ENCODE results near the gene HPCAL4.

HPCAL4 gene

DNA sequence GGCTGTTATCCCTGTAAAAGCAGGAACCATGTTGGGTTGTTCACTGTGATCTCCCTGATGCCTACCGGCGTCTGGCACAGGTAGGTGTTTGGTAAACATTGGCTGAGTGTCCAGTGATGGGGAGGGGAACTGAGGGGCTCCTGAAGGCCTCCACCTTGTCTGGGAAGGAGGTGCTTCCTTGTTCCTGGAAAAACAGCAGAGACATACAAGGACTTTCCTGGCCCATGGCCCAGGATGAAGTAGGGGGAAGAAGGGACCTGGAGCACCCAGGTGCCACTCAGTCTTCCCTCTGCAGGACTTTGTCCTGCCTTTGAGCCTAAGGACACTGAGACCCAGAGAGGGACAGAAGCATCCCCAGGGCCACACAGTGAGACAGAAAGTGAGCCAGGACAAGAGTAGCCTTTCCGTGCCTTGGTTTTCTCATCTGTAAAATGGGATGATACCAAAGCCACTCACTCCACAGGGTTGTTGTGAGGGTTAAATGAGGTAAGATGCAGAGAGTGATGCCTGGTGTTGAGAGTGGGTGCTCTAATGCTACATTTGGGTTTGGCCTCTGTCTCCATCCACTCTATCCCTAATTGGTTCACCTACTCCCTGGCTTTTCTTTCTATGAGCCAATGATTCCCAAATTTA, 45.7 kb downstream of the HPCAL4 start:
- Histone ChIP-seq H3K36me3 (ENCODE audit: low read depth) (no peaks in the 10 kb centered on the region), H3K4me3 (ENCODE audit: severe bottlenecking) (no peak overlapping the region), H3K4me1 (ENCODE audit: insufficient read depth, poor library complexity, severe bottlenecking) (no peaks in the 10 kb centered on the region), H3K9me3 (ENCODE audit: severe bottlenecking) (no peaks in the 10 kb centered on the region), H3K27me3 (ENCODE audit: insufficient read depth, poor library complexity, severe bottlenecking) (no peaks in the 10 kb centered on the region), H3K27ac (ENCODE audit: poor library complexity, severe bottlenecking) (no peak overlapping the region)
- TF ChIP-seq, protein P1, sequence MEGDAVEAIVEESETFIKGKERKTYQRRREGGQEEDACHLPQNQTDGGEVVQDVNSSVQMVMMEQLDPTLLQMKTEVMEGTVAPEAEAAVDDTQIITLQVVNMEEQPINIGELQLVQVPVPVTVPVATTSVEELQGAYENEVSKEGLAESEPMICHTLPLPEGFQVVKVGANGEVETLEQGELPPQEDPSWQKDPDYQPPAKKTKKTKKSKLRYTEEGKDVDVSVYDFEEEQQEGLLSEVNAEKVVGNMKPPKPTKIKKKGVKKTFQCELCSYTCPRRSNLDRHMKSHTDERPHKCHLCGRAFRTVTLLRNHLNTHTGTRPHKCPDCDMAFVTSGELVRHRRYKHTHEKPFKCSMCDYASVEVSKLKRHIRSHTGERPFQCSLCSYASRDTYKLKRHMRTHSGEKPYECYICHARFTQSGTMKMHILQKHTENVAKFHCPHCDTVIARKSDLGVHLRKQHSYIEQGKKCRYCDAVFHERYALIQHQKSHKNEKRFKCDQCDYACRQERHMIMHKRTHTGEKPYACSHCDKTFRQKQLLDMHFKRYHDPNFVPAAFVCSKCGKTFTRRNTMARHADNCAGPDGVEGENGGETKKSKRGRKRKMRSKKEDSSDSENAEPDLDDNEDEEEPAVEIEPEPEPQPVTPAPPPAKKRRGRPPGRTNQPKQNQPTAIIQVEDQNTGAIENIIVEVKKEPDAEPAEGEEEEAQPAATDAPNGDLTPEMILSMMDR (IDR thresholded peaks at IDR 0.05; ENCODE audit: poor library complexity, severe bottlenecking), result no peak
- DNase-seq (ENCODE audit: low spot score) (no peak), ATAC-seq (ENCODE audit: low read depth) (0 out of 3 replicates have a peak, but pooled peaks have one; percentile 13)

DNA sequence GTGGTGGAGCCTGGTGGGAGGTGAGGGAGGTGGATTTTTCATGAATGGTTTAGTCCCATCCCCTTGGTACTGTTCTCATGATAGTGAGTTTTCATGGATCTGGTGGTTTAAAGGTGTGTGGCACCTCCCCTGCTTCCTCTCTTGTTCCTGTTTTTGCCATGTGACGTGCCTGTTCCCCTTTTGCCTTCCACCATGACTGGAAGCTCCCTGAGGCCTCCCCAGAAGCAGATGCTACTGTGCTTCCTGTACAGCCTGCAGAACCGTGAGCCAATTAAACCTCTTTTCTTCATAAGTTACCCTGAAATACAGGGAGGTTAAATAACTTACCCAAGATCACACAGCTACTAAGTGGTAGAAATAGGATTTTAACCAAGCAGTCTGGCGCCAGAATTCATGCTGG, 47.5 kb downstream of the HPCAL4 start:
- DNase-seq (ENCODE audit: low spot score) (no peak), ATAC-seq (ENCODE audit: low read depth) (no peak)
- H3K36me3 ChIP-seq (ENCODE audit: low read depth), result no peaks in the 10 kb centered on the region
- H3K27me3 ChIP-seq (ENCODE audit: insufficient read depth, poor library complexity, severe bottlenecking), result no peaks in the 10 kb centered on the region
- TF ChIP-seq, protein P1 (IDR thresholded peaks at IDR 0.05; ENCODE audit: poor library complexity, severe bottlenecking), result no peak
- H3K4me1 ChIP-seq (ENCODE audit: insufficient read depth, poor library complexity, severe bottlenecking), result no peaks in the 10 kb centered on the region
- no peak overlapping the region for H3K4me3 ChIP-seq (ENCODE audit: severe bottlenecking)
- no peak overlapping the region for H3K27ac ChIP-seq (ENCODE audit: poor library complexity, severe bottlenecking)
- H3K9me3 ChIP-seq (ENCODE audit: severe bottlenecking), result no peaks in the 10 kb centered on the region

DNA sequence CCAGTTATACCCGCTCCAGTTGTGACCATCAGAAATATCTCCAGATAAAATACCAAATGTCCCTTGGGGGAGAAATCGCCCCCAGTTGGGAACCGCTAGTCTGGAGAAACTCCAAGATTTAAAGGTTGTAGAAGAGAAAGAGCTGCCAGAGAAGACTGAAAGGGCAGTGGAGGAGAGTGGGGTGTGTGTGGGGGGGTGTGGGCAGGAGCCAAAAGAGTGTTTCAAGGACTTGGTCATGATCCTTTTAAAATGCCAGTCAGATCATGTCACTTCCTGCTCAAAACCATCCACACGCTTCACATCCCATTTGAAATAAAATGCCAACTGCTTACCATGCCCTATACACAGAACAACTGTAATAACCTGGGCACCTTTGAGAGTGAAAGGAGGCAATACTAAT, 48.4 kb downstream of the HPCAL4 start:
- Histone ChIP-seq H3K27me3 (ENCODE audit: insufficient read depth, poor library complexity, severe bottlenecking) (no peaks in the 10 kb centered on the region), H3K9me3 (ENCODE audit: severe bottlenecking) (no peaks in the 10 kb centered on the region), H3K4me1 (ENCODE audit: insufficient read depth, poor library complexity, severe bottlenecking) (no peaks in the 10 kb centered on the region), H3K27ac (ENCODE audit: poor library complexity, severe bottlenecking) (peak overlapping the region; percentile 19), H3K4me3 (ENCODE audit: severe bottlenecking) (no peak overlapping the region), H3K36me3 (ENCODE audit: low read depth) (no peaks in the 10 kb centered on the region)
- 0 out of 3 replicates have a peak, but pooled peaks have one; percentile 20 for ATAC-seq (ENCODE audit: low read depth)
- TF ChIP-seq, protein P1 (IDR thresholded peaks at IDR 0.05; ENCODE audit: poor library complexity, severe bottlenecking), result no peak
- no peak for DNase-seq (ENCODE audit: low spot score)

DNA sequence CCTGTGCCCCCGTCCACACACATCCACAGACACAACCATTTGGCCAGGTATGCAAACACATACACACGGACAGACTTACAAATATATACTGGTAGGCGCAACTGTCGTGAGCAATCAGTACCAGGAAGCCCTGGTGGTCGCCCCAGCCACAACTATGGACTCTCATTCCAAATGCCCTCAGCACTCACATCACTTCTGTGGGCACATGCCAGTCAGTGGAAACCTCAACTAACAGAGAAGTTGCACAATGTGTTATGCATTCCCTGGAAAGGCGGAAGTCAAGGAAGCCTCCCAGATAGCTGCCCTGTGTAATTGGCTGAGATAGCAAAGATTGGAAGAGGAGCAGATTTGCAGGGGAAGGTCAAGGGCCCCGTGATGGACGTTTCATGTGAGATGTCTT, 50.4 kb downstream of the HPCAL4 start:
- DNase-seq (ENCODE audit: low spot score) (no peak), ATAC-seq (ENCODE audit: low read depth) (no peak)
- no peak overlapping the region for H3K27ac ChIP-seq (ENCODE audit: poor library complexity, severe bottlenecking)
- H3K9me3 ChIP-seq (ENCODE audit: severe bottlenecking), result no peaks in the 10 kb centered on the region
- H3K36me3 ChIP-seq (ENCODE audit: low read depth), result no peaks in the 10 kb centered on the region
- H3K4me1 ChIP-seq (ENCODE audit: insufficient read depth, poor library complexity, severe bottlenecking), result no peaks in the 10 kb centered on the region
- no peak overlapping the region for H3K4me3 ChIP-seq (ENCODE audit: severe bottlenecking)
- no peaks in the 10 kb centered on the region for H3K27me3 ChIP-seq (ENCODE audit: insufficient read depth, poor library complexity, severe bottlenecking)
- TF ChIP-seq, protein P1 (IDR thresholded peaks at IDR 0.05; ENCODE audit: poor library complexity, severe bottlenecking), result no peak

Measured in RWPE2 (cell line).